ENCODE results near the gene MRFAP1L1. TPM values are rescaled to one million over a fixed set of nuclear protein-coding genes. Genes with fewer than 3 reads are reported as not detected.

The MRFAP1L1 gene
- total and polyA plus RNA-seq, 2 donors from 2014 or later, result 57.1 to 69.1 TPM

GRCh38 chr4:6755088-6755753 is 45.6 kb upstream of the MRFAP1L1 start:
- no peaks in the 10 kb centered on the region for H3K9me3 ChIP-seq (ENCODE audit: control insufficient read depth in 2 of 3, insufficient read depth in 1 of 3, low read length in 3 of 3)
- intact Hi-C loops (cut with DNase I), result no loop called here
- H3K9ac ChIP-seq (ENCODE audit: low read length in 3 of 3), result no peak overlapping the region
- H3K27ac ChIP-seq (ENCODE audit: low read depth in 2 of 2, low read length in 2 of 2), result no peak overlapping the region
- H3K4me1 ChIP-seq (ENCODE audit: control insufficient read depth in 2 of 3, insufficient read depth in 2 of 3, low read depth in 1 of 3, low read length in 3 of 3), result no peaks in the 10 kb centered on the region
- H3K27me3 ChIP-seq (ENCODE audit: control insufficient read depth, insufficient read depth, low read length), result no peaks in the 10 kb centered on the region
- no peak for TF ChIP-seq CTCF (IDR thresholded peaks at IDR 0.05; ENCODE audit: borderline replicate concordance, extremely low read depth, insufficient read depth)
- DNase-seq, result no peak
- H3K36me3 ChIP-seq (ENCODE audit: control insufficient read depth in 2 of 3, insufficient read depth in 3 of 3, low read length in 3 of 3), result no peaks in the 10 kb centered on the region
- FAIRE-seq, result no peak
- H3K4me3 ChIP-seq (ENCODE audit: low read length in 3 of 3), result no peak overlapping the region

GRCh38 chr4:6754481-6755087 is 44.9 kb upstream of the MRFAP1L1 start:
- H3K4me3 ChIP-seq (ENCODE audit: low read length in 3 of 3), result no peak overlapping the region
- DNase-seq, result no peak
- peaks cover 0 to 2% (median 0%) of the 10 kb centered on the region in 3 donors for H3K4me1 ChIP-seq (ENCODE audit: control insufficient read depth in 2 of 3, insufficient read depth in 2 of 3, low read depth in 1 of 3, low read length in 3 of 3)
- FAIRE-seq, result no peak
- H3K9me3 ChIP-seq (ENCODE audit: control insufficient read depth in 2 of 3, insufficient read depth in 1 of 3, low read length in 3 of 3), result no peaks in the 10 kb centered on the region
- TF ChIP-seq CTCF (IDR thresholded peaks at IDR 0.05; ENCODE audit: borderline replicate concordance, extremely low read depth, insufficient read depth), result no peak
- no peak overlapping the region for H3K27ac ChIP-seq (ENCODE audit: low read depth in 2 of 2, low read length in 2 of 2)
- no peak overlapping the region for H3K9ac ChIP-seq (ENCODE audit: low read length in 3 of 3)
- intact Hi-C loops (cut with DNase I), result no loop called here
- H3K27me3 ChIP-seq (ENCODE audit: control insufficient read depth, insufficient read depth, low read length), result no peaks in the 10 kb centered on the region
- H3K36me3 ChIP-seq (ENCODE audit: control insufficient read depth in 2 of 3, insufficient read depth in 3 of 3, low read length in 3 of 3), result no peaks in the 10 kb centered on the region

- Histone ChIP-seq H3K27ac (ENCODE audit: low read depth in 2 of 2, low read length in 2 of 2) (no peak overlapping the region), H3K9ac (ENCODE audit: low read length in 3 of 3) (no peak overlapping the region), H3K9me3 (ENCODE audit: control insufficient read depth in 2 of 3, insufficient read depth in 1 of 3, low read length in 3 of 3) (no peaks in the 10 kb centered on the region), H3K36me3 (ENCODE audit: control insufficient read depth in 2 of 3, insufficient read depth in 3 of 3, low read length in 3 of 3) (no peaks in the 10 kb centered on the region), H3K27me3 (ENCODE audit: control insufficient read depth, insufficient read depth, low read length) (no peaks in the 10 kb centered on the region), H3K4me3 (ENCODE audit: low read length in 3 of 3) (no peak overlapping the region), H3K4me1 (ENCODE audit: control insufficient read depth in 2 of 3, insufficient read depth in 2 of 3, low read depth in 1 of 3, low read length in 3 of 3) (peaks cover 0 to 2% (median 0%) of the 10 kb centered on the region in 3 donors)
- intact Hi-C loops (cut with DNase I), result no loop called here
- TF ChIP-seq CTCF (IDR thresholded peaks at IDR 0.05; ENCODE audit: borderline replicate concordance, extremely low read depth, insufficient read depth), result no peak
- DNase-seq (no peak), FAIRE-seq (no peak)
Observed at GRCh38 chr4:6753891-6754290, 44.2 kb upstream of the MRFAP1L1 start.

Data from kidney (tissue), 14 donors.